Fibroblast of gingiva (primary cell): ENCODE results near the gene SECISBP2.
A peak's percentile ranks its signal among the peaks of the same experiment; 100 is the strongest.
"Not testable (repeated sequence)": the region's sequence is repeated elsewhere in the genome, so short reads cannot be mapped to it uniquely, and the experiment has no call there.

Experiments used
- DNase-seq: peaks from one replicate; pipeline ENCODE4 v3.0.0-alpha.2; 2011; ENCODE audit warnings: low read depth

SECISBP2 gene

GRCh38 chr9:89318123-89319014, at the start of gene SECISBP2:
SECISBP2 (plus strand) TSS chr9:89318500; CDS start chr9:89318577, 77 bp downstream.
- peak; percentile 99 for DNase-seq

GRCh38 chr9:89273528-89274279, 44.6 kb upstream of the SECISBP2 start:
- no peak for DNase-seq

- peak; percentile 98 for DNase-seq
These were observed 43.5 kb upstream of the SECISBP2 start for GRCh38 chr9:89274838-89275237.

- DNase-seq: not testable (repeated sequence)
These were observed 42.3 kb upstream of the SECISBP2 start for GRCh38 chr9:89276040-89276439.

GRCh38 chr9:89277043-89277442, 41.3 kb upstream of the SECISBP2 start:
- no peak for DNase-seq

GRCh38 chr9:89277454-89277853, 40.8 kb upstream of the SECISBP2 start:
- no peak for DNase-seq

- DNase-seq: no peak
These were observed 39.7 kb upstream of the SECISBP2 start for GRCh38 chr9:89278551-89278950.

GRCh38 chr9:89278997-89279739, 39.1 kb upstream of the SECISBP2 start:
- DNase-seq: peak; percentile 66

- no peak for DNase-seq
These were observed 37.2 kb upstream of the SECISBP2 start for GRCh38 chr9:89281106-89281505.

GRCh38 chr9:89282248-89282968, 35.9 kb upstream of the SECISBP2 start:
- DNase-seq: not testable (repeated sequence)

- no peak for DNase-seq
These were observed 34.2 kb upstream of the SECISBP2 start for GRCh38 chr9:89284076-89284475.

GRCh38 chr9:89291741-89292140, 26.6 kb upstream of the SECISBP2 start:
- DNase-seq: no peak

GRCh38 chr9:89293014-89293413, 25.3 kb upstream of the SECISBP2 start:
- DNase-seq: no peak

- no peak for DNase-seq
These were observed 22.9 kb upstream of the SECISBP2 start for GRCh38 chr9:89295400-89295799.

GRCh38 chr9:89301996-89302395, 16.3 kb upstream of the SECISBP2 start:
- DNase-seq: not testable (repeated sequence)

- DNase-seq: no peak
These were observed 14.1 kb upstream of the SECISBP2 start for GRCh38 chr9:89304020-89304833.

- no peak for DNase-seq
These were observed 13.5 kb upstream of the SECISBP2 start for GRCh38 chr9:89304834-89305188.

GRCh38 chr9:89305868-89306267, 12.4 kb upstream of the SECISBP2 start:
- DNase-seq: no peak

GRCh38 chr9:89309166-89309565, 9.1 kb upstream of the SECISBP2 start:
- no peak for DNase-seq

GRCh38 chr9:89309608-89310474, 8.5 kb upstream of the SECISBP2 start:
- DNase-seq: no peak
